Activated T-cell treated with anti-CD3 and anti-CD28 coated beads for 24 hours (primary cell): ENCODE results near the gene URM1.

ENCODE experiments used
- DNase-seq: peaks from one replicate; pipeline ENCODE4 v3.0.0-alpha.2; 2020; ENCODE audit warnings: low read depth

URM1 gene

DNA sequence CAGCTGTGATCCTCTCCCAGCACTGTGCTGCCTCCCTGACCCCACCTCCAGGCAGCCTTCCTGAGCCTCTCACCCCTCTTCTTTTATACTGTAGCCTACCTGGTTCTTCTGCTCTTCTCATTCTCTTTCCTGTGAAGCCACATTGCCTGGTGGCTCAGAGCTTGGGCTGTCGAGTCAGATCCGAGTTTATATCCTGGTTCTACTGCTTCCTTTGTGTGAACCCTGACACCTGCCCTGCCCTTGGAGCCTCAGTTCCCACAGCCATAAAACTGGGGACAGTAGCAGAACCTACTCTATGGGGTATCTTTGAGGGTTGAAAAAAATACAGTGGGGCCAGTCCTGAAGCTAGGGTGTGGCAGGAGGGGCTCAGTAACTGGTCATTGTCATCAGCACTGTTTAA is 22.0 kb upstream of the URM1 start:
- DNase-seq, result no peak

GRCh38 chr9:128349772-128350171 is 21.4 kb upstream of the URM1 start:
- DNase-seq, result no peak

DNA sequence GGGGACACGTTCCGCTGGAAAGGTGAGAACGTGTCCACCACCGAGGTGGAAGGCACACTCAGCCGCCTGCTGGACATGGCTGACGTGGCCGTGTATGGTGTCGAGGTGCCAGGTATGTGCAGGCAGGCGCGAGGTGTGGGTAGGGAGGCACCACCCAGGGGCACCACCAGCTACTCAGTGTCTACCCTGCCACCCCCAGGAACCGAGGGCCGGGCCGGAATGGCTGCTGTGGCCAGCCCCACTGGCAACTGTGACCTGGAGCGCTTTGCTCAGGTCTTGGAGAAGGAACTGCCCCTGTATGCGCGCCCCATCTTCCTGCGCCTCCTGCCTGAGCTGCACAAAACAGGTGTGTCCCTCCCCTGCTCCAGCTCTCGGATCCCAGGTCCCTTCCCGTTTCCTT is 15.7 kb upstream of the URM1 start:
- no peak for DNase-seq

- no peak for DNase-seq
Observed at GRCh38 chr9:128358090-128358489, 13.1 kb upstream of the URM1 start.

- no peak for DNase-seq
Observed at GRCh38 chr9:128358861-128359260, 12.3 kb upstream of the URM1 start.

DNA sequence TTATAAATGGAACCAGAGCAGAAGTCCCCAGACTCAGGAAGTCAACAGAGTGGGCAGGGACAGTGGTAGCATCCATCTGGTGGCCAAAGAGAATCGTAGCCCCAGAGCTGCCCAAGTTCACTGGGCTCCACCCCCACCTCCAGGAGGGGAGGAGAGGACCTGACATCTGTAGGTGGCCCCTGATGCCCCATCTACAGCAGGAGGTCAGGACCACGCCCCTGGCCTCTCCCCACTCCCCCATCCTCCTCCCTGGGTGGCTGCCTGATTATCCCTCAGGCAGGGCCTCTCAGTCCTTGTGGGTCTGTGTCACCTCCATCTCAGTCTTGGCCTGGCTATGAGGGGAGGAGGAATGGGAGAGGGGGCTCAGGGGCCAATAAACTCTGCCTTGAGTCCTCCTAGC is 10.3 kb upstream of the URM1 start:
- no peak for DNase-seq

DNA sequence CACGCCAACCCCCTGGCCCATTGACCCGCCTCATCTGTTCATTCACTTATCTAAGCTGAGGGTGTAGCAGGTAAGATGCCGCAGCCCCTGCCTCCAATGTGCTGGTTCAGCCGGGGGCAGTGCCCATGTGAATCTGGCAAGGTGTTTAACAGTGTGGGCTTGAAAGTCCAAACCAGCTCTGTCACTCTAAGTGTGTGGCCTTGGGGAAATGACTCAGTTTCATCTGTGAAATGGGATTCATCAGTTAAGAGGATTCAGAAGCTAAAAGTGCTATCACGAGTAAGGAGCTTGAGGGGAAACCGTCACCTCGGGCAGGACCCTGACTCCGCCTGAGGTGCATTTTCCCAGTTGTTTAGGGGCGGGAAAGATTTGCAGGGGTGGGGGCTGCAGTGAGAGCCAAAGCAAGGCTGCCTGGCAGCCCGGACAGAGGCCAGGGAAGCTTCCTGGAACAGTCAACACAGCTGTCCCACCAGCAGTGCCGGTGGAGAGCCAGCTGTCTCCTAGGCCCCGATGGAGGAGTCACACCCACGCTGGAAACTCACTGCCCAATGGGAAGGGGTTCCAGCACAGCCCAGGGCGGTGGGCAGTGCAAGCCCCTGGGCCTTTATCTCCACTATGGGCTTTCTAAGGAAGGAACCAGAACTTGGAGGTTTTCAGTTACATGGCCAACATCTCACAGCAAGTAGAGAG is 9.7 kb upstream of the URM1 start:
- no peak for DNase-seq

DNA sequence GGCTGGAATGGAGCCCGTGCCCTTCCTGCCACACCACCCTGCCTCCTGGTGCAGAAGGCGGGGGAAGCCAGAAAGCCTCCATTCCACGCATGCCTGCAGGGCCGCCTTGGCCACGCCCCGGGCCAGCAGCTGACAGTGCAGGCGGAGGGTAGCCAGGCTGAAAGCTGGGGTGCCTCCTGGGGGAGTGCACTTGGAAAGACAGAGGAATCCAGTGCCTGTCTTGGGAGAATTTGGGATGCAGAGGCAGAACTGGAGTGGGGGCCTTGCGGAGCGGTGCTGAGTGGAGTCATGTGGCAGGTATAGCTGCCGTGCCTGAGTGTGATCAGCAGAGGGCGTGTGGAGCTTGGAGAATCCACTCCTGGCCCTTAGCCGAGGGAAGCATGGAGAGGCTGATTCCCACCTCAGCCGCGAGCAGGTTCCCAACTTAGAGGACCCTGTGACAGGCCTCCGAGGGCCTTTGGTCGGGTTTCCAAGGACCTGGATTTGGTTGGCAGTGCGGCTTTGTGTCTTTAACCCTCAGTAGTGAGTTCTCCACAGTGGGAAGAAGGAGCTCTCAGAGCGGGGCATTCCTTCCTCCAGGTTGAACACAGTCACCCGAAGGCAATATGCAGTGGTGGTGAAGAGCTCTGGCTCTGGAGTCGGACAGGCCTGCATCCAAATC is 9.1 kb upstream of the URM1 start:
- peak; percentile 57 for DNase-seq

- DNase-seq, result no peak
Observed at GRCh38 chr9:128362774-128363173, 8.4 kb upstream of the URM1 start.

DNA sequence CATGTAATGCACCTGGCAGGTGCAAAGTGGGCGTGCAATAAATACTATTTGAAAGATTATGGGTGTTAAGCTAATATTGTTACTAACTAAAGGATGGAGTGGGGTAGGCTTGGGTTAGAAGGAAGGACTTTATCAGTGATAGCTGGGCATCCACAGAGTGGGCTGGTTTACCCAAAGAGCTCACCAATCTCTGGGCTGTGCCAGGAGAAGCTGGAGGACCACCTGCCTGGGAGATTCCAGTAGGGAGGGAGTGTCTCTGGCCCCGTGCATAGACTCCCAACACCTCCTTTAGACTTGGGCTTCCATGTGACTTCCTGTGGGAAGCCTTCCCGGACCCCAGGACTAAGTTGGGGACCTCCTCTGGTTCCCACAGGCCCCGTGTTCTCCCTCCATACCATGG is 5.6 kb upstream of the URM1 start:
- no peak for DNase-seq

- no peak for DNase-seq
Observed at GRCh38 chr9:128369024-128369706, 2.0 kb upstream of the URM1 start.

GRCh38 chr9:128370367-128370751 is 815 bp upstream of the URM1 start:
- no peak for DNase-seq

- no peak for DNase-seq
Observed at GRCh38 chr9:128371630-128372117, 500 bp downstream of the URM1 start.

GRCh38 chr9:128372188-128372641 is 1.0 kb downstream of the URM1 start:
- no peak for DNase-seq

GRCh38 chr9:128372784-128373183 is 1.6 kb downstream of the URM1 start:
- DNase-seq, result no peak

- DNase-seq, result no peak
Observed at GRCh38 chr9:128374221-128374675, 3.1 kb downstream of the URM1 start.

DNA sequence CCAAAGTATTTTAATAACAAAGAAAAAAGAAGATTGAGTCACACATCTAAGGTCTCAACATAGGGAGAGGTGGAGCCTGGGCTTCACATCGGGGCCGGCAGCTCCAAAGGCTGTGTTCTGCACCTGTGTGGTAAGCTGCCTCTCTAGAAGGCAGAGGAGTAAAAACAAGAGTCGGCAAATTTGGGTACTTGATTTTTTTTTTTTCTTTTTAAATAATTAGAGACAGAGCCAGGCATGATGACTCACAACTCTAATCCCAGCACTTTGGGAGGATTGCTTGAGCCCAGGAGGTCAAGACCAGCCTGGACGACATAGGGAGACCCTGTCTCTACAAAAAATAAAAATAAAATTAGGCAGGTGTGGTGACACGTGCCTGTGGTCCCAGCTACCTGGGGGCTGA is 4.7 kb downstream of the URM1 start:
- DNase-seq, result no peak

- DNase-seq, result no peak
Observed at GRCh38 chr9:128382261-128382660, 11.1 kb downstream of the URM1 start.

DNA sequence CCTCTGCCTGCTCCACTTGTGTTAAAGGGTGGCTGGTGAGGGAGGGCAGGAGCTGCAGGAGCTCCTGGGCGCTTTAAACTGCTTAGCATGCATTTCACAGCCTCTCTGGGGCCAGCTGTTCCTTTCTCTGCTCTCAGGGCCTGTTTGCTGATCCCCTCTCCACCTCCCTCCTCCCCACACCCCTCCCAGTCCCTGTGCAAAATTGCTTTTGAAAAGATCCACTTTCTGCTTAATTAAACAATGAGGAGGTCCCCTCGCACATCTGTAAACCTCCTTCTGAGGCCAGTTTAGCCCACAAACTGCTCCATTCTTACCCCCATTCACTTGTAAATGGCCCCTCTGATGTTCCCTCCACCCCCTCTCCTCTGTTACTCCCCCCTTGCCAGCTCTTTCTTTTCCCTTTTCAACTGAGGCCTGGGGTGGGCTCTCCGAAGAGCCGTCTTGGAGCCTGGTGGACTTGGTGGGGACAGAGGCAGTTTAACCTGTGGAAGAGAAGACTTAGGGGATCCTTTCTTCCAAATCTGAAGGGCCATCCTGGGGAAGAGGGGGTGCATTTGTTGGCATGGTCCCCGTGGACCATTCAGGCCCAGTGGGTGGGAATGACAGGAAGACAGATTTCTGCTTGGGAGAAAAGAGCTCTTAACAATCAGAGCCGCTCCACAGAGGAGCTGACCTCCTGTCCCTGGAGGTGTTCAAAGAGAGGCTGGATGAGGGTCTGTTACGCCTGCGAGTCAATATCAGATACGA is 12.0 kb downstream of the URM1 start:
- no peak for DNase-seq

DNA sequence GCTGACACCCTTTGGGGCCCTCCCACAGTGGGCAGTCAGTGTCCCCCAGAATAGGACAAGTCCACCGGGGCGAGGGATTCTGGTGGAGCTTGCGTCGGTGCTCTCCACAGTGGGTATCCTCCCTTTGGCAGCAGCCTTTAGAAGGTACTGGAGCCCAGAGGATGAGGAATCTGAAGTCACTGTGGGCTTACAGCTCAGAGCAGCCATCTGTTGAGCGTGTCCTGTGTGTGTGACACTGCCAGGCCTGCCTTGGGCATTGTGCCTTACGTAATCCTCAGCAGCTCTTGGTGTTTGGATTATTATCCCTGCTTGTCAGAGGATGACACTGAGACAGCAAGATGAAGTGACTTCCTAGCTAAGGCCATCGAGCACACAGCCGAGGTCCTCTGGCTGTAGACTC is 12.6 kb downstream of the URM1 start:
- no peak for DNase-seq

DNA sequence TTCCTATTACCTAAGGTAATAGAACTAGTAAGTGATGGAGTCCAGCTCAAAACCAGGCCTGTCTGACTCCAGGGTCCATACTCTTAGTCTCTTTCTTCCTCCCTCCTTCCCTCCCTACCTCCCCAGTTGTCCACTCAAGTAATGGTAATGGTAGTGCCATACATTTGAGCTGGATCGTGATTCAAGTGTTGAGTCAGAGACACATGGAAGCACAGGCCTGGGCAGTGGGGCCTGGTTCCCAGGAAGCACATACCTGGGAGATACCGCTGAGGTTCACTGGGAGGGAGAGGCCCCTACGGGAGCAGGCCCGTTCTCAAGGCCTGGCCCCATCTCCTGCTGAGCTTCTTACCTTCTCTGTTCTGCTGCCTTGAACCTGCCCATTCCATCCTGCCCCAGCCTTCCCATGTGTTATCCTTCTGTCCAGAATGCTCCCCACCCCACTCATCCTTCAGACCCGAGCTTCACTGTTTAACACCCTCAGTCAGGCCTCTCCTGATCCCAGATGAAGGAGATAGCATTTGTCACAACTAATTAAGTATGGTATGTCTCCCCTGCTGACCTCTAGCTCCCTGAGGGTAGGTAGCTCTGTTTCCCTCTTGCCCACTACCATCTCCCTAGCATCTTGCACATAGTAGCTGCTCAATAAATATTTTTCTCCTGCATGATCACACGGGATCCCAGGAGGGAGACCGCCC is 13.8 kb downstream of the URM1 start:
- no peak for DNase-seq
